HepG2 (cell line): ENCODE measurements around the gene RELB. TPM values are rescaled to one million over a fixed set of nuclear protein-coding genes. Genes with fewer than 3 reads are reported as not detected.
A peak's percentile ranks its signal among the peaks of the same experiment; 100 is the strongest.

Experiments
- ATAC-seq: fragments of 200-7000 bp; cut with Tn5 transposase; 3 replicates; pipeline ENCODE4 v1.9.1; 2020; ENCODE audit warnings: mild to moderate bottlenecking, moderate library complexity
- Bru-seq: library from RNA; stranded (reverse); fragments of 400-500 nt; gene quantifications from one replicate; lab custom pipeline; 2021; lab: Mats Ljungman, UMichigan
- BruChase-seq, 2 experiments: library from RNA; stranded (reverse); fragments of 400-500 nt; gene quantifications; one replicate each; lab custom pipeline; 2021; lab: Mats Ljungman, UMichigan
- BruUV-seq: library from RNA; stranded (reverse); fragments of 400-500 nt; replicated peaks from 2 replicates; lab custom pipeline; 2021; lab: Mats Ljungman, UMichigan
- CTCF ChIA-PET: fragments of 300-600 bp; formaldehyde crosslinking; extraction: SDS; loops from one replicate; lab custom pipeline; 2021; ENCODE audit warnings: low total read pairs, inconsistent platforms, low intra/inter-chr PET ratio; lab: Yijun Ruan, JAX
- POLR2A ChIA-PET: fragments of 350-600 bp; sonication (Branson Sonifier 250); formaldehyde crosslinking; loops from one replicate; lab custom pipeline; 2020; ENCODE audit warnings: antibody characterized with exemption, inconsistent platforms; lab: Yijun Ruan, JAX
- DNase-seq: peaks from one replicate; pipeline ENCODE4 v3.0.0-alpha.2; 2015; ENCODE audit warnings: low spot score
- FAIRE-seq: peaks from 3 replicates; lab custom pipeline; 2011; peaks lifted over from hg19 to GRCh38; lab: Jason Lieb, UNC
- H2AFZ ChIP-seq: one replicate; pipeline ENCODE4 v1.6.1; 2011; ENCODE audit warnings: low read length, inconsistent platforms
- H3K27ac ChIP-seq: fragments of 300-600 bp; 3 replicates; pipeline ENCODE4 v1.8.0; 2011; ENCODE audit warnings: mixed run types, mild to moderate bottlenecking, mixed read lengths, low read length, inconsistent platforms; ENCODE audit not compliant: insufficient read depth; ENCODE audit errors: extremely low read length
- H3K27me3 ChIP-seq, 2 experiments: fragments of 200-600 bp in 1 of 2; 2 replicates in 1 of 2; 3 replicates in 1 of 2; pipeline versions ENCODE4 v1.6.0 to v1.8.0; 2011; ENCODE audit warnings: low read length in 2 of 2, mild to moderate bottlenecking in 2 of 2, moderate library complexity in 2 of 2, inconsistent platforms in 1 of 2; ENCODE audit not compliant: insufficient read depth in 2 of 2, control insufficient read depth in 1 of 2
- H3K36me3 ChIP-seq, 2 experiments: fragments of 200-600 bp in 1 of 2; replicated peaks in 1 of 2; 2 replicates in 1 of 2; 3 replicates in 1 of 2; pipeline versions ENCODE4 v1.5.1 to v1.8.0; 2011; ENCODE audit warnings: low read length in 2 of 2, inconsistent platforms in 1 of 2; ENCODE audit not compliant: insufficient read depth in 2 of 2, control insufficient read depth in 1 of 2
- H3K4me1 ChIP-seq: 2 replicates; pipeline ENCODE4 v1.5.1; 2012; ENCODE audit warnings: low read length, inconsistent platforms; ENCODE audit not compliant: insufficient read depth
- H3K4me2 ChIP-seq: 2 replicates; pipeline ENCODE4 v1.6.0; 2011; ENCODE audit warnings: low read depth, low read length, inconsistent platforms
- H3K4me3 ChIP-seq, 3 experiments: fragments of 200-600 bp in 1 of 3; sonication (generic), shearing (Covaris generic) in 1 of 3; replicated peaks in 1 of 3; 2 replicates each; pipeline ENCODE4 v1.5.1; 2011 to 2016; ENCODE audit warnings: low read length in 3 of 3, inconsistent platforms in 2 of 3, low read depth in 2 of 3, mild to moderate bottlenecking in 2 of 3, control low read depth in 1 of 3, mixed read lengths in 1 of 3; ENCODE audit not compliant: insufficient read depth in 1 of 3
- H3K79me2 ChIP-seq: one replicate; pipeline ENCODE4 v1.6.1; 2011; ENCODE audit warnings: low read length, inconsistent platforms; ENCODE audit not compliant: insufficient read depth
- H3K9ac ChIP-seq: 2 replicates; pipeline ENCODE4 v1.6.0; 2011; ENCODE audit warnings: mild to moderate bottlenecking, low read depth, low read length, inconsistent platforms; ENCODE audit not compliant: insufficient read depth
- H3K9me3 ChIP-seq: 2 replicates; pipeline ENCODE4 v1.5.1; 2012; ENCODE audit warnings: mild to moderate bottlenecking, low read length
- H4K20me1 ChIP-seq: 2 replicates; pipeline ENCODE4 v1.6.0; 2011; ENCODE audit warnings: inconsistent platforms, mild to moderate bottlenecking, low read length, moderate library complexity; ENCODE audit not compliant: insufficient read depth
- ISL2 ChIP-seq: sonication (generic); formaldehyde crosslinking; IDR thresholded peaks from 2 replicates; pipeline ENCODE4 v1.5.0; 2020; ENCODE audit warnings: missing genetic modification reagents
- JUNB ChIP-seq: sonication (generic); formaldehyde crosslinking; IDR thresholded peaks from 2 replicates; pipeline ENCODE4 v1.8.0; 2022; ENCODE audit warnings: missing genetic modification reagents, mild to moderate bottlenecking, borderline replicate concordance
- KAT2B ChIP-seq: fragments of 150-350 bp; IDR thresholded peaks from 2 replicates; pipeline ENCODE4 v1.6.1; 2014; ENCODE audit warnings: low read depth, low read length, borderline replicate concordance
- KDM1A ChIP-seq: IDR thresholded peaks from 2 replicates; pipeline ENCODE4 v1.6.1; 2016; ENCODE audit warnings: missing compliant biosample characterization
- NCOA5 ChIP-seq: sonication (generic); formaldehyde crosslinking; IDR thresholded peaks from 2 replicates; pipeline ENCODE4 v1.4.0; 2020; ENCODE audit warnings: missing genetic modification reagents
- ZNF276 ChIP-seq: sonication (generic); formaldehyde crosslinking; IDR thresholded peaks from 2 replicates; pipeline ENCODE4 v1.4.0; 2020; ENCODE audit warnings: mild to moderate bottlenecking, low read depth, missing genetic modification reagents
- ZNF746 ChIP-seq: sonication (generic); formaldehyde crosslinking; IDR thresholded peaks from 2 replicates; pipeline ENCODE4 v1.8.0; 2022; ENCODE audit warnings: mild to moderate bottlenecking, missing genetic modification reagents
- WGBS: methylation state at CpG from one replicate; pipeline ENCODE4 v1.1.6; 2017; ENCODE audit warnings: low lambda C conversion rate; 5-methylcytosine and 5-hydroxymethylcytosine counted together
- in situ Hi-C: cut with HindIII; loops from 2 replicates; pipeline ENCODE4 v1.10.0; 2017; ENCODE audit warnings: low pct_unique_long_range_greater_than_20kb; ENCODE audit not compliant: extremely low pct_ligation_motif_present
- intact Hi-C: fragments of 100-400 bp; cut with micrococcal nuclease; formaldehyde crosslinking; loops from one replicate; pipeline ENCODE4 v1.10.0; 2022; ENCODE audit not compliant: unreplicated experiment
- long read RNA-seq, 2 experiments: library from RNA in 1 of 2; library from polyadenylated mRNA in 1 of 2; stranded (forward) in 1 of 2; unstranded in 1 of 2; transcript quantifications; one replicate each; pipeline ENCODE4 v2.0.0, GENCODE V29; 2019 to 2022
- polyA minus RNA-seq, 3 experiments: library from RNA; depleted of rRNA, polyadenylated mRNA; stranded (reverse); fragments of >200 nt; gene quantifications; 2 replicates each; pipeline ENCODE4 v1.2.3, GENCODE V29; 2011; ENCODE audit warnings: low replicate concordance in 1 of 3
- polyA plus RNA-seq, 8 experiments: library from polyadenylated mRNA; depleted of rRNA in 3 of 8; stranded (reverse) in 7 of 8; unstranded in 1 of 8; fragments of >200 nt; fragmentation: Illumina TruSeq in 4 of 8; extraction: Trizol in 4 of 8; gene quantifications; 2 replicates each; pipeline versions ENCODE4 v1.2.1 to v1.2.3, GENCODE V29; 2011 to 2016; ENCODE audit warnings: low read depth in 4 of 8, missing spikeins in 1 of 8, mixed read lengths in 1 of 8; ENCODE audit not compliant: insufficient read depth in 1 of 8
- total RNA-seq, 5 experiments: library from RNA; depleted of rRNA; stranded (reverse); fragments of >200 nt; fragmentation: Illumina TruSeq; extraction: Trizol; gene quantifications; 2 replicates each; pipeline ENCODE4 v1.2.3, GENCODE V29; 2016; ENCODE audit warnings: low read depth in 1 of 5
- TF ChIP-seq, protein P1 (sequence below): sonication (generic); formaldehyde crosslinking; IDR thresholded peaks from 2 replicates; pipeline ENCODE4; 2020; ENCODE audit warnings: missing genetic modification reagents, mild to moderate bottlenecking, borderline replicate concordance
- TF ChIP-seq, protein P2 (sequence below), 2 experiments: fragments of 450-650 bp in 1 of 2; sonication (generic) in 1 of 2; formaldehyde crosslinking; IDR thresholded peaks; 2 replicates each; pipeline versions ENCODE4 v1.5.0 to v1.8.0; 2020 to 2022; ENCODE audit warnings: mild to moderate bottlenecking in 1 of 2, missing genetic modification reagents in 1 of 2

RELB gene, protein sequence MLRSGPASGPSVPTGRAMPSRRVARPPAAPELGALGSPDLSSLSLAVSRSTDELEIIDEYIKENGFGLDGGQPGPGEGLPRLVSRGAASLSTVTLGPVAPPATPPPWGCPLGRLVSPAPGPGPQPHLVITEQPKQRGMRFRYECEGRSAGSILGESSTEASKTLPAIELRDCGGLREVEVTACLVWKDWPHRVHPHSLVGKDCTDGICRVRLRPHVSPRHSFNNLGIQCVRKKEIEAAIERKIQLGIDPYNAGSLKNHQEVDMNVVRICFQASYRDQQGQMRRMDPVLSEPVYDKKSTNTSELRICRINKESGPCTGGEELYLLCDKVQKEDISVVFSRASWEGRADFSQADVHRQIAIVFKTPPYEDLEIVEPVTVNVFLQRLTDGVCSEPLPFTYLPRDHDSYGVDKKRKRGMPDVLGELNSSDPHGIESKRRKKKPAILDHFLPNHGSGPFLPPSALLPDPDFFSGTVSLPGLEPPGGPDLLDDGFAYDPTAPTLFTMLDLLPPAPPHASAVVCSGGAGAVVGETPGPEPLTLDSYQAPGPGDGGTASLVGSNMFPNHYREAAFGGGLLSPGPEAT
- 2.8 and 3.5 TPM in 2 replicates for total RNA-seq (2016; rRNA removed; fragmentation: Illumina TruSeq; extraction: Trizol)
- total RNA-seq (2016; cell fraction: cytosol; rRNA removed; fragmentation: Illumina TruSeq; extraction: Trizol; ENCODE audit: low read depth) = 3.4 and 3.5 TPM in 2 replicates
- total RNA-seq (2016; cell fraction: insoluble cytoplasmic fraction; rRNA removed; fragmentation: Illumina TruSeq; extraction: Trizol) = 2.1 and 3.6 TPM in 2 replicates
- 3.6 and 5.1 TPM in 2 replicates for total RNA-seq (2016; cell fraction: membrane; rRNA removed; fragmentation: Illumina TruSeq; extraction: Trizol)
- 2.2 and 2.8 TPM in 2 replicates for total RNA-seq (2016; cell fraction: nucleus; rRNA removed; fragmentation: Illumina TruSeq; extraction: Trizol)
- 1.9 and 4.2 TPM in 2 replicates for polyA plus RNA-seq (2011; rRNA removed)
- 3.2 and 3.4 TPM in 2 replicates for polyA plus RNA-seq (2011; cell fraction: cytosol; rRNA removed)
- 4.8 and 4.9 TPM in 2 replicates for polyA plus RNA-seq (2011; cell fraction: nucleus; rRNA removed)
- 2.1 and 2.5 TPM in 2 replicates for polyA plus RNA-seq (2012)
- 3.3 and 3.8 TPM in 2 replicates for polyA plus RNA-seq (2016; cell fraction: cytosol; fragmentation: Illumina TruSeq; extraction: Trizol; ENCODE audit: low read depth)
- 4.2 TPM in 2 replicates for polyA plus RNA-seq (2016; cell fraction: insoluble cytoplasmic fraction; fragmentation: Illumina TruSeq; extraction: Trizol; ENCODE audit: low read depth)
- polyA plus RNA-seq (2016; cell fraction: membrane; fragmentation: Illumina TruSeq; extraction: Trizol; ENCODE audit: low read depth) = 3.7 and 4.3 TPM in 2 replicates
- 4.4 and 6.2 TPM in 2 replicates for polyA plus RNA-seq (2016; cell fraction: nucleus; fragmentation: Illumina TruSeq; extraction: Trizol; ENCODE audit: insufficient read depth, low read depth)
- 2.7 and 6.0 TPM in 2 replicates for polyA minus RNA-seq (2011; rRNA and poly(A)+ RNA removed; ENCODE audit: low replicate concordance)
- polyA minus RNA-seq (2011; cell fraction: cytosol; rRNA and poly(A)+ RNA removed) = 3.1 and 5.8 TPM in 2 replicates
- polyA minus RNA-seq (2011; cell fraction: nucleus; rRNA and poly(A)+ RNA removed) = 2.1 and 2.2 TPM in 2 replicates
- Bru-seq, nascent RNA = percentile 42 among the genes with signal in this experiment
- BruChase-seq, experiment 1, labeled RNA remaining after a 6-hour chase = percentile 58 among the genes with signal in this experiment
- percentile 53 among the genes with signal in this experiment for BruChase-seq, experiment 2, labeled RNA remaining after a 2-hour chase
- long read RNA-seq, experiment 1, partial matches to known transcripts = 0 of 3 reads
- long read RNA-seq, experiment 1, other reads (novel, unspliced or antisense) = 1 of 3 reads
- long read RNA-seq, experiment 2, transcript RELB-202 (11 exons, 2,219 nt) = major isoform, 20 of 41 reads
- long read RNA-seq, experiment 2, partial matches to known transcripts = 10 of 41 reads
- long read RNA-seq, experiment 2, other reads (novel, unspliced or antisense) = 11 of 41 reads

DNA sequence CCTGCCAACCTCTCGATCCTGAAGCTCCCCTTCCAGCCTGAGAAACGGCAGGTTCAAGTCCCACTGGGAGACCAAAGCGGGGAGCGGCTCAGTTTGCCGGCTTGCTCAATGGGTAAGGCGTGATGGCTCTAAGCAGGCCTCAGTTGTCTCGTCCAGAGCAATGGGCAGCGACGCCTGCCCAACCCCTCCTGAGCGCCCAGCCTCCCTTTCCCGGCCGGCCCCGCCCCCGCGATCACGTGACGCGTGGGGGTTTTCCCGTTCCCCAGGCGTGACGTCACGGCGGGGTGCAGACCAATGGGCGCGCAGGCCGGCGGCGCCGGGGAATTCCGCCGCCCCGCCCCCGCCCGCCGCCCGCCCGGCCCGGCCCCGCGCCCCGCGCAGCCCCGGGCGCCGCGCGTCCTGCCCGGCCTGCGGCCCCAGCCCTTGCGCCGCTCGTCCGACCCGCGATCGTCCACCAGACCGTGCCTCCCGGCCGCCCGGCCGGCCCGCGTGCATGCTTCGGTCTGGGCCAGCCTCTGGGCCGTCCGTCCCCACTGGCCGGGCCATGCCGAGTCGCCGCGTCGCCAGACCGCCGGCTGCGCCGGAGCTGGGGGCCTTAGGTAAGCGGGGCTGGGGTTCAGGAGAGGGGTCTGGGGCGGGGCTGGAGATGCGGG lies at the start of gene RELB:
RELB (plus strand) TSS at position 378 of the 653 bp plus-strand sequence; CDS start at position 494, 116 bp downstream.
- H3K9ac ChIP-seq = peak within 1 kb of the TSS; percentile 79
- peaks cover 20% of the 10 kb centered on the region for H3K4me1 ChIP-seq
- H3K27me3 ChIP-seq = no peaks in the 10 kb centered on the region
- H3K79me2 ChIP-seq = no peaks in the 10 kb centered on the region
- FAIRE-seq = no peak
- CTCF ChIA-PET = no interaction called here
- peak; percentile 73 for DNase-seq
- peak; percentile 74 for ATAC-seq
- H3K27ac ChIP-seq = peak within 1 kb of the TSS; percentile 92
- no peaks in the 10 kb centered on the region for H3K9me3 ChIP-seq
- BruUV-seq = no TSS peak
- H4K20me1 ChIP-seq = no peaks in the 10 kb centered on the region
- POLR2A ChIA-PET = interaction anchor here (0.6 to 1.2 kb wide), 12 partner anchors 18 to 177 kb away, joined by 3 to 14 read pairs (median 3); partner anchors contain the start of genes APOE, CLASRP, PPP1R37 and TRAPPC6A
- no peaks in the 10 kb centered on the region for H3K36me3 ChIP-seq
- intact Hi-C loops (no loop called here), in situ Hi-C loops (no loop called here)
- peak within 1 kb of the TSS; percentile 72 to 80 (median 79) for H3K4me3 ChIP-seq
- no peak within 1 kb of the TSS for H2AFZ ChIP-seq
- 10% methylated on average over 17 of the region's 79 CpGs for WGBS
- H3K4me2 ChIP-seq = peak within 1 kb of the TSS; percentile 84
- TF ChIP-seq NCOA5 (CRISPR knock-in tag) (no peak), KAT2B (no peak), ISL2 (CRISPR knock-in tag) (no peak), KDM1A (CRISPR knock-in tag) (peak; percentile 58; the same call in 1 of the 2 replicates), ZNF276 (no peak), JUNB (no peak), ZNF746 (CRISPR knock-in tag) (no peak)
- TF ChIP-seq, protein P1, sequence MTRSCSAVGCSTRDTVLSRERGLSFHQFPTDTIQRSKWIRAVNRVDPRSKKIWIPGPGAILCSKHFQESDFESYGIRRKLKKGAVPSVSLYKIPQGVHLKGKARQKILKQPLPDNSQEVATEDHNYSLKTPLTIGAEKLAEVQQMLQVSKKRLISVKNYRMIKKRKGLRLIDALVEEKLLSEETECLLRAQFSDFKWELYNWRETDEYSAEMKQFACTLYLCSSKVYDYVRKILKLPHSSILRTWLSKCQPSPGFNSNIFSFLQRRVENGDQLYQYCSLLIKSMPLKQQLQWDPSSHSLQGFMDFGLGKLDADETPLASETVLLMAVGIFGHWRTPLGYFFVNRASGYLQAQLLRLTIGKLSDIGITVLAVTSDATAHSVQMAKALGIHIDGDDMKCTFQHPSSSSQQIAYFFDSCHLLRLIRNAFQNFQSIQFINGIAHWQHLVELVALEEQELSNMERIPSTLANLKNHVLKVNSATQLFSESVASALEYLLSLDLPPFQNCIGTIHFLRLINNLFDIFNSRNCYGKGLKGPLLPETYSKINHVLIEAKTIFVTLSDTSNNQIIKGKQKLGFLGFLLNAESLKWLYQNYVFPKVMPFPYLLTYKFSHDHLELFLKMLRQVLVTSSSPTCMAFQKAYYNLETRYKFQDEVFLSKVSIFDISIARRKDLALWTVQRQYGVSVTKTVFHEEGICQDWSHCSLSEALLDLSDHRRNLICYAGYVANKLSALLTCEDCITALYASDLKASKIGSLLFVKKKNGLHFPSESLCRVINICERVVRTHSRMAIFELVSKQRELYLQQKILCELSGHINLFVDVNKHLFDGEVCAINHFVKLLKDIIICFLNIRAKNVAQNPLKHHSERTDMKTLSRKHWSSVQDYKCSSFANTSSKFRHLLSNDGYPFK (CRISPR knock-in tag) = no peak
- TF ChIP-seq, protein P2, sequence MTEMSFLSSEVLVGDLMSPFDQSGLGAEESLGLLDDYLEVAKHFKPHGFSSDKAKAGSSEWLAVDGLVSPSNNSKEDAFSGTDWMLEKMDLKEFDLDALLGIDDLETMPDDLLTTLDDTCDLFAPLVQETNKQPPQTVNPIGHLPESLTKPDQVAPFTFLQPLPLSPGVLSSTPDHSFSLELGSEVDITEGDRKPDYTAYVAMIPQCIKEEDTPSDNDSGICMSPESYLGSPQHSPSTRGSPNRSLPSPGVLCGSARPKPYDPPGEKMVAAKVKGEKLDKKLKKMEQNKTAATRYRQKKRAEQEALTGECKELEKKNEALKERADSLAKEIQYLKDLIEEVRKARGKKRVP (CRISPR knock-in tag; IDR thresholded peaks at IDR 0.05) = no peak; a peak in 1 of 4 replicates
